Measurements from ENCODE around the gene CEP170B. TPM values are rescaled to one million over a fixed set of nuclear protein-coding genes. Genes with fewer than 3 reads are reported as not detected.

The CEP170B gene
- total and polyA plus RNA-seq, 2 of the 13 experiments (the other 11 are each of a cell fraction or from before 2014, with no cell fraction given) = 4.3 to 8.8 TPM

DNA sequence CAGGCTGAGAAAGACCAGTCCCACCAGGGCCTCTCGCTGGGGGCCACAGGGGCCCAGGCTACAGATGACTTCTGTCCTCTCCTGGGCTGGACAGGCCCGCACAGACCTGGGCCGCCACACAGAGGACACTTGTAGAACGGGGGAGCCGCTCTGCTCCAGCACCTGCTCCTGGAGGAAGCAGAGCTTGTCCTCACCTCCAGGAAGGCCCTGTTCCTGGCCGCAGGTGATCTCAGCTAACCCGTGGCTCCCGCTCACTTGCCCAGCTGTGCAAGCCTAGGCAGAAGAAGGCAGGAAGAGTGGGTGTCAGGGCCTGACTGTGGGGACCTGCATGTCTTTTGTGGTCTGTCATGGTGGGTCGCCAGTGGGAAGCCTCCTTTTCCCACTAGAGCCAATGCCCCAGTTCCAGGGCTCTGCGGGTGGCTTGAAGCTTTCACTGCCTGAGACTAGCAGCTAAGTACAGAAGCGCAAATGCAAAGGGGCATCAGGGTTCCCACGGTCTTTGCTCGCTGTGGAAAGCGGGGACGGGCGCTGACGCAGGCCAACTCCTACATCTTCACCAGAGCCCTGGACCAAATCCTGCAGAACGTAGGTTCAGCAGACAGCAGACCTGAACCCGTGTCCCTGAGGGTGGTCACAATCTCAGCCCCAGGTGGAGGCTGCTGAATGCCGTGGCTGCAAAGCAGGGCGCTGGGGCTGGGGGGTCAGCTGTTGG lies 8.8 kb upstream of the CEP170B start (continued):
- TF ChIP-seq ZSCAN5A (CRISPR knock-in tag; IDR thresholded peaks at IDR 0.05; ENCODE audit: borderline replicate concordance) (no peak), HNRNPH1 (optimal IDR thresholded peaks at IDR 0.05; ENCODE audit: low read depth, low read length) (peak; percentile 36), SP140L (CRISPR knock-in tag; IDR thresholded peaks at IDR 0.05; ENCODE audit: borderline replicate concordance) (no peak), HBP1 (CRISPR knock-in tag; IDR thresholded peaks at IDR 0.05; ENCODE audit: low read depth) (no peak), ZMYM4 (CRISPR knock-in tag; IDR thresholded peaks at IDR 0.05) (no peak), HMG20B (CRISPR knock-in tag; conservative IDR thresholded peaks at IDR 0.05) (no peak), SIX4 (CRISPR knock-in tag; IDR thresholded peaks at IDR 0.05) (no peak), SRF (IDR thresholded peaks at IDR 0.05; ENCODE audit: low read depth, low read length) (no peak), ZFP82 (CRISPR knock-in tag; IDR thresholded peaks at IDR 0.05; ENCODE audit: borderline replicate concordance) (no peak), SMC3 (IDR thresholded peaks at IDR 0.05; ENCODE audit: low read length) (no peak), TCF12 (IDR thresholded peaks at IDR 0.05) (no peak), TCF12 (CRISPR knock-in tag; IDR thresholded peaks at IDR 0.05) (no peak), PHF20 (CRISPR knock-in tag; IDR thresholded peaks at IDR 0.05) (no peak), ZNF589 (CRISPR knock-in tag; conservative IDR thresholded peaks at IDR 0.05) (no peak), ATM (IDR thresholded peaks at IDR 0.05; ENCODE audit: borderline replicate concordance) (no peak), ZNF746 (CRISPR knock-in tag; IDR thresholded peaks at IDR 0.05) (no peak), RBM22 (optimal IDR thresholded peaks at IDR 0.05; ENCODE audit: low read length) (peak; percentile 63), ZNF891 (CRISPR knock-in tag; IDR thresholded peaks at IDR 0.05) (peak; percentile 19; the same call in 1 of the 2 replicates), ZKSCAN5 (CRISPR knock-in tag; IDR thresholded peaks at IDR 0.05) (no peak), HNRNPL (IDR thresholded peaks at IDR 0.05; ENCODE audit: low read depth, low read length) (no peak), ZFY (CRISPR knock-in tag; IDR thresholded peaks at IDR 0.05) (0 out of 2 replicates have a peak, but pooled peaks have one; percentile 15), SPEN (CRISPR knock-in tag; IDR thresholded peaks at IDR 0.05; ENCODE audit: low read depth) (no peak)
- TF ChIP-seq, protein P1, sequence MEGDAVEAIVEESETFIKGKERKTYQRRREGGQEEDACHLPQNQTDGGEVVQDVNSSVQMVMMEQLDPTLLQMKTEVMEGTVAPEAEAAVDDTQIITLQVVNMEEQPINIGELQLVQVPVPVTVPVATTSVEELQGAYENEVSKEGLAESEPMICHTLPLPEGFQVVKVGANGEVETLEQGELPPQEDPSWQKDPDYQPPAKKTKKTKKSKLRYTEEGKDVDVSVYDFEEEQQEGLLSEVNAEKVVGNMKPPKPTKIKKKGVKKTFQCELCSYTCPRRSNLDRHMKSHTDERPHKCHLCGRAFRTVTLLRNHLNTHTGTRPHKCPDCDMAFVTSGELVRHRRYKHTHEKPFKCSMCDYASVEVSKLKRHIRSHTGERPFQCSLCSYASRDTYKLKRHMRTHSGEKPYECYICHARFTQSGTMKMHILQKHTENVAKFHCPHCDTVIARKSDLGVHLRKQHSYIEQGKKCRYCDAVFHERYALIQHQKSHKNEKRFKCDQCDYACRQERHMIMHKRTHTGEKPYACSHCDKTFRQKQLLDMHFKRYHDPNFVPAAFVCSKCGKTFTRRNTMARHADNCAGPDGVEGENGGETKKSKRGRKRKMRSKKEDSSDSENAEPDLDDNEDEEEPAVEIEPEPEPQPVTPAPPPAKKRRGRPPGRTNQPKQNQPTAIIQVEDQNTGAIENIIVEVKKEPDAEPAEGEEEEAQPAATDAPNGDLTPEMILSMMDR (CRISPR knock-in tag; IDR thresholded peaks at IDR 0.05) = peak; percentile 8; the same call in 1 of the 2 replicates
- TF ChIP-seq, protein P2, sequence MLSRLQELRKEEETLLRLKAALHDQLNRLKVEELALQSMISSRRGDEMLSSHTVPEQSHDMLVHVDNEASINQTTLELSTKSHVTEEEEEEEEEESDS (CRISPR knock-in tag; IDR thresholded peaks at IDR 0.05; ENCODE audit: borderline replicate concordance) = no peak
- TF ChIP-seq, protein P3, sequence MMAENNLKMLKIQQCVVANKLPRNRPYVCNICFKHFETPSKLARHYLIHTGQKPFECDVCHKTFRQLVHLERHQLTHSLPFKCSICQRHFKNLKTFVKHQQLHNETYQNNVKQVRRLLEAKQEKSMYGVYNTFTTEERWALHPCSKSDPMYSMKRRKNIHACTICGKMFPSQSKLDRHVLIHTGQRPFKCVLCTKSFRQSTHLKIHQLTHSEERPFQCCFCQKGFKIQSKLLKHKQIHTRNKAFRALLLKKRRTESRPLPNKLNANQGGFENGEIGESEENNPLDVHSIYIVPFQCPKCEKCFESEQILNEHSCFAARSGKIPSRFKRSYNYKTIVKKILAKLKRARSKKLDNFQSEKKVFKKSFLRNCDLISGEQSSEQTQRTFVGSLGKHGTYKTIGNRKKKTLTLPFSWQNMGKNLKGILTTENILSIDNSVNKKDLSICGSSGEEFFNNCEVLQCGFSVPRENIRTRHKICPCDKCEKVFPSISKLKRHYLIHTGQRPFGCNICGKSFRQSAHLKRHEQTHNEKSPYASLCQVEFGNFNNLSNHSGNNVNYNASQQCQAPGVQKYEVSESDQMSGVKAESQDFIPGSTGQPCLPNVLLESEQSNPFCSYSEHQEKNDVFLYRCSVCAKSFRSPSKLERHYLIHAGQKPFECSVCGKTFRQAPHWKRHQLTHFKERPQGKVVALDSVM (CRISPR knock-in tag; IDR thresholded peaks at IDR 0.05) = no peak
